T-cell (primary cell): ENCODE measurements around the gene ABCA13. TPM values are rescaled to one million over a fixed set of nuclear protein-coding genes. Genes with fewer than 3 reads are reported as not detected.

Source experiments
- ATAC-seq, 4 experiments: fragments of 200-7000 bp in 3 of 4; fragments of 150-1000 bp in 1 of 4; cut with Tn5 transposase; replicated peaks in 1 of 4; 1 replicate in 3 of 4; 2 replicates in 1 of 4; pipeline ENCODE4 v1.10.0; 2021; ENCODE audit warnings: moderate library complexity in 3 of 4, mild to moderate bottlenecking in 2 of 4, moderate number of reproducible peaks in 1 of 4
- CTCF ChIA-PET, 2 donors: fragments of 300-600 bp; sonication (Branson Sonifier 250); formaldehyde crosslinking; loops; one replicate each; lab custom pipeline; 2022; ENCODE audit warnings: antibody characterized with exemption in 2 of 2; lab: Charles Lee
- POLR2A ChIA-PET, 2 donors: fragments of 300-600 bp; sonication (Branson Sonifier 250); formaldehyde crosslinking; loops; one replicate each; lab custom pipeline; 2022; ENCODE audit warnings: antibody characterized with exemption in 2 of 2; lab: Charles Lee
- DNase-seq, 35 experiments: peaks; one replicate each; pipeline versions ENCODE4 v3.0.0 to v3.0.0-alpha.2; 2013 to 2023
- H3K27ac ChIP-seq: one replicate; pipeline ENCODE4 v1.5.1; 2013; ENCODE audit warnings: low read length
- H3K27me3 ChIP-seq, 2 experiments: replicated peaks in 1 of 2; 1 replicate in 1 of 2; 2 replicates in 1 of 2; pipeline versions ENCODE4 v1.6.1 to v1.7.0; 2013; ENCODE audit warnings: low read length in 1 of 2, mixed read lengths in 1 of 2; ENCODE audit not compliant: control insufficient read depth in 2 of 2, insufficient read depth in 2 of 2; ENCODE audit errors: extremely low read depth in 1 of 2
- H3K36me3 ChIP-seq, 2 donors: 1 replicate in 1 of 2; 2 replicates in 1 of 2; pipeline versions ENCODE4 v1.6.1 to v1.7.0; 2013; ENCODE audit warnings: low read length in 1 of 2; ENCODE audit not compliant: control insufficient read depth in 2 of 2, insufficient read depth in 1 of 2; ENCODE audit errors: extremely low read depth in 1 of 2
- H3K4me1 ChIP-seq, 2 experiments: 1 replicate in 1 of 2; 2 replicates in 1 of 2; pipeline versions ENCODE4 v1.6.1 to v1.7.0; 2013; ENCODE audit warnings: low read length in 2 of 2, mixed read lengths in 1 of 2; ENCODE audit not compliant: insufficient read depth in 2 of 2, control insufficient read depth in 1 of 2; ENCODE audit errors: extremely low read depth in 1 of 2
- H3K4me3 ChIP-seq, 2 donors: 1 replicate in 1 of 2; 2 replicates in 1 of 2; pipeline versions ENCODE4 v1.5.1 to v1.7.0; 2013; ENCODE audit warnings: mild to moderate bottlenecking in 2 of 2, low read length in 1 of 2, moderate library complexity in 1 of 2; ENCODE audit not compliant: control insufficient read depth in 1 of 2; ENCODE audit errors: extremely low read depth in 1 of 2
- H3K9me3 ChIP-seq: 2 replicates; pipeline ENCODE4 v1.7.0; 2013
- H3K27ac Mint-ChIP-seq, 2 donors: one replicate each; pipeline ENCODE4 v1.8.0; 2020 to 2021; ENCODE audit warnings: mild to moderate bottlenecking in 2 of 2, mixed read lengths in 2 of 2
- H3K27me3 Mint-ChIP-seq, 2 donors: one replicate each; pipeline ENCODE4 v1.8.0; 2021 to 2022; ENCODE audit warnings: mixed read lengths in 2 of 2
- H3K36me3 Mint-ChIP-seq: one replicate; pipeline ENCODE4 v1.8.0; 2021; ENCODE audit warnings: mixed read lengths
- H3K4me1 Mint-ChIP-seq, 3 donors: one replicate each; pipeline ENCODE4 v1.8.0; 2020 to 2022; ENCODE audit warnings: mixed read lengths in 3 of 3, mild to moderate bottlenecking in 1 of 3
- H3K4me3 Mint-ChIP-seq, 3 donors: one replicate each; pipeline ENCODE4 v1.8.0; 2020 to 2022; ENCODE audit warnings: mild to moderate bottlenecking in 3 of 3, mixed read lengths in 3 of 3, moderate library complexity in 3 of 3
- H3K9me3 Mint-ChIP-seq, 3 donors: one replicate each; pipeline ENCODE4 v1.8.0; 2020 to 2022; ENCODE audit warnings: mixed read lengths in 3 of 3
- WGBS: methylation state at CpG from one replicate; pipeline ENCODE4 v1.1.5; 2013; ENCODE audit warnings: missing lambda C conversion rate; ENCODE audit not compliant: insufficient coverage; 5-methylcytosine and 5-hydroxymethylcytosine counted together
- total RNA-seq, 35 experiments: library from RNA in 6 of 35; stranded (reverse) in 6 of 35; fragments of 120-200 nt in 1 of 35; gene quantifications; one replicate each; pipeline versions ENCODE4 v1.2.1 to v1.2.4 and lab custom pipeline; 2013 to 2026

Gene ABCA13
- total RNA-seq, 5 donors from 2014 or later (not counting 1 experiment from before 2014, with no cell fraction given) = 0.22 TPM; not detected in 4

DNA sequence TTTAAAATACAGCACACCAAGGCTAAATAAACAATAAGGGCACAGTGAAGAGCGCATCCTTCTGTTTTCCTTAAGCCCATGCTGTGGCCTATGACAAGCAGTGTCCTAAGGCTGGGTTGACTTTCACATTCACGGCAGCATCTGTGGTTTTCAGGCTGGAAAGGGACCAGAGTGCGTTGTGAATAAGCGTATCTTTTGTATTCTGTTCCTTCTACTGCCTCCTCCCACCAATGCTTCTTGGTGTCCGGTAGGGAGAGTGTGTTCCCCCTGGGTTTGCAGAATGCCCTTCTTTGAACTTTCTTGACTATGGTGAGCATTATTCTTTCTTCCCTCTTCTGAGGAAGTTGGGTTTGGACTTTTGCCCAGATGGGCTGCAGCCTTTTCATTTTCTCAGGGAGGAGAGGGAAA, 73.6 kb downstream of the ABCA13 start:
- DNase-seq (no peak), ATAC-seq (no peak)
- Histone ChIP-seq H3K9me3 (no peaks in the 10 kb centered on the region), H3K36me3 (no peaks in the 10 kb centered on the region), H3K27me3 (peaks cover 0 to 4% of the 10 kb centered on the region in 2 experiments), H3K27ac (no peak overlapping the region), H3K4me3 (no peak overlapping the region), H3K4me1 (no peaks in the 10 kb centered on the region)
- H3K4me3 Mint-ChIP-seq = no peak overlapping the region
- no peaks in the 10 kb centered on the region for H3K4me1 Mint-ChIP-seq
- ChIA-PET POLR2A (no interaction called here), CTCF (no interaction called here)
- H3K9me3 Mint-ChIP-seq = no peaks in the 10 kb centered on the region
- no peaks in the 10 kb centered on the region for H3K36me3 Mint-ChIP-seq
- peaks cover 4 to 12% of the 10 kb centered on the region in 2 donors for H3K27me3 Mint-ChIP-seq
- no peak overlapping the region for H3K27ac Mint-ChIP-seq
- WGBS = 86% methylated on average over 1 of the region's 5 CpGs

DNA sequence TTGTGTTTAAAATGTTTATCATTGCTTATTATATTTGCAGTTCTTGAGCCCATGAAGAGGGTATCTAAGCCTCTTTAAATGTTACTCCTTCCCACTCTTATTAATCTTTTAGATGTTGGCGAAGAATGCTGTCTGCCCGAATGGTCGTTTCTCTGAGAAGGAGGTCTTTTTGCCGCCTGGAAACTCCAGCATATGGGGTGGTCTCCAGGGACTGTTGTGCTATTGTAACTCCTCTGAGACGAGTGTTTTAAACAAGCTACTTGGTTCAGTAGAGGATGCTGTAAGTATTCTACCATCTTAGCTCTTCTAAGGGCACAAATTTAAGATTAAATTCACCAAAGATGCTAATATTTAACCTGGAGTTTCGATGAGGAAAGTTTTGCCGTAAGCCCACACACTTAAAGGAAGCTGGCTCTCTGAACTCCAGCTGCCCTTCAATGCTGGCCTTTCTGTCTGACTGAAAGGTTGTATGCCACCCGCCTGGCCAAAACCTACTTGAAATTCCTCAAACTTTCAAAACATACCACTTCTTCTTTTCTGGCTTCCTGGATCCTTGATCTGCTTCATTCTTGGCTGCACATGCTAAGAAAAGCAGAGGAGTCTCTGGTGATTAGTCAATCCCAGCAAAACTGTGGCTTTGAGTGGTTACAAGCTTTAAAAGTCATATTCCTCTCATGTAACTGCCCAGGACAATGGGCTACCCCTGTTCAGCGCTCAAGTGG, 74.7 kb downstream of the ABCA13 start:
- Mint-ChIP-seq H3K27ac (no peak overlapping the region), H3K4me1 (no peaks in the 10 kb centered on the region), H3K9me3 (no peaks in the 10 kb centered on the region), H3K4me3 (no peak overlapping the region), H3K27me3 (peaks cover 4 to 12% of the 10 kb centered on the region in 2 donors), H3K36me3 (no peaks in the 10 kb centered on the region)
- WGBS = 76% methylated on average over 3 of the region's 9 CpGs
- Histone ChIP-seq H3K27ac (no peak overlapping the region), H3K9me3 (no peaks in the 10 kb centered on the region), H3K36me3 (no peaks in the 10 kb centered on the region), H3K4me3 (no peak overlapping the region), H3K4me1 (no peaks in the 10 kb centered on the region), H3K27me3 (peaks cover 0 to 4% of the 10 kb centered on the region in 2 experiments)
- DNase-seq (no peak), ATAC-seq (no peak)
- ChIA-PET POLR2A (no interaction called here), CTCF (no interaction called here)

DNA sequence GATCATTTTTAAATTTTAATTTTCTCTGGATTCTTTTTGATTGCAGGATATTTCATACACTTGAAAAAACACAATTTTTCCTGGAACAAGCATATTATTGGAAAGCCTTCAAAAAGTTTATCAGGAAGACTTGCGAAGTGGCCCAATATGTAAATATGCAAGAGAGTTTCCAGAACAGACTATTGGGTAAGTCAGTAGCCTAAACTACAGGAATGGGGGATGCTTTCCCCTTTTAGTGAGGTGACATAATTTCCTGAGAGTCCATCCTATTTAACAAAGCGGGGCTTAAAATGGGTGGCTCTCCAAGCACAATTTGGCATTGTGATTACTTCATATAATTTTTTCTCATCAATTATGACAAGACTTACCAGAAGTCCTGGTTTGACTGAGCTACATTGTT, 77.9 kb downstream of the ABCA13 start:
- no peak overlapping the region for H3K27ac Mint-ChIP-seq
- WGBS = no CpG with 5 or more reads among the region's 2 CpGs
- H3K4me1 ChIP-seq = no peaks in the 10 kb centered on the region
- no peaks in the 10 kb centered on the region for H3K4me1 Mint-ChIP-seq
- no peaks in the 10 kb centered on the region for H3K36me3 Mint-ChIP-seq
- H3K27me3 ChIP-seq = no peaks in the 10 kb centered on the region
- no peak for DNase-seq
- ChIA-PET POLR2A (no interaction called here), CTCF (no interaction called here)
- H3K27me3 Mint-ChIP-seq = peaks cover under 1 to 1% of the 10 kb centered on the region in 2 donors
- H3K9me3 Mint-ChIP-seq = no peaks in the 10 kb centered on the region
- ATAC-seq = no peak
- no peak overlapping the region for H3K4me3 ChIP-seq
- no peaks in the 10 kb centered on the region for H3K9me3 ChIP-seq
- no peak overlapping the region for H3K27ac ChIP-seq
- H3K36me3 ChIP-seq = no peaks in the 10 kb centered on the region
- H3K4me3 Mint-ChIP-seq = no peak overlapping the region

DNA sequence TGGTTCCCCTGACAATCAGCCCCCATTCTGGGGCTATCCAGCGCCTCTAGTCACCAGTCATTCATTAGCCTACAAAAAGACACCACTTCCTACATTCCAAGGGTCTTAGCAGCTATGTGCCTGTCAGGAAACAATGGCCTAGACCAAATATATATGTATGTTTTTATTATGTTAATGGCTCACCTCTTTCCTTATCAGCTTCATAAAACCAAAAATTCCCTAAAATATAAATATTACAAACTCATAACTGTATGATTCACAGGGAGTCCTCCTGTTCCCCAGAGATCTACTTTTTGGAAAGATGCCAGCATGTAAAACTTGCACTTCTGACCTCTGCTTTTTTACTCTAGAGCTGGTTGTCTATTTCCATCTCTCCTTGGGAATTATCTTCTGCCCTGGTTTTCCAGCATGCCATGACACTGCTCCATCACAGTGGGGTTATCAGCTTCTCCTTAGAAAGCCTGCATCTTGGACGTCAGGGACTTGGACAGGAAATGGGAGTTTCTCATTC, 79.2 kb downstream of the ABCA13 start:
- Histone ChIP-seq H3K4me1 (no peaks in the 10 kb centered on the region), H3K27ac (no peak overlapping the region), H3K4me3 (no peak overlapping the region), H3K27me3 (no peaks in the 10 kb centered on the region), H3K9me3 (no peaks in the 10 kb centered on the region), H3K36me3 (no peaks in the 10 kb centered on the region)
- Mint-ChIP-seq H3K27me3 (no peaks in the 10 kb centered on the region), H3K9me3 (no peaks in the 10 kb centered on the region), H3K36me3 (no peaks in the 10 kb centered on the region), H3K27ac (no peak overlapping the region), H3K4me1 (no peaks in the 10 kb centered on the region), H3K4me3 (no peak overlapping the region)
- WGBS = no CpG with 5 or more reads among the region's 2 CpGs
- no peak for ATAC-seq
- ChIA-PET POLR2A (no interaction called here), CTCF (no interaction called here)
- no peak for DNase-seq

DNA sequence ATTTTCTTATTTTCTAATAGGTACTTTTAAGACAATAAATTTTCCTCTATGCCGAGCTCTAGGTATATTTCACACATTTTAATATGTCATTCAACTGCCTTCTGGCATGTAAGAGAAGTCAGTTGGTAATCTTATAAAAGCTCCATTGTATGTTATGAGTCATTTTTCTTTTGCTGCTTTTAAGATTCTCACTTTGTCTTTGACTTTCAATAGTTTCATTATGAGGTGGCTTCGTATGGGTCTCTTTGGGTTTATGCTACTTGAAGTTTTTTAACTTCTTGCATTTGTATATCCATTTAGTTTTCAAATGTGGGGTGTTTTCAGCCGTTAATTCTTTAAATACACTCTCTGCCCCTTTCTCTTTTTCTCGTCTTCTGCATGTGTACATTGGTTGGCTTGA, 80.5 kb downstream of the ABCA13 start:
- no peak overlapping the region for H3K27ac Mint-ChIP-seq
- no peaks in the 10 kb centered on the region for H3K27me3 ChIP-seq
- no peak overlapping the region for H3K4me3 Mint-ChIP-seq
- no peaks in the 10 kb centered on the region for H3K36me3 Mint-ChIP-seq
- no peaks in the 10 kb centered on the region for H3K36me3 ChIP-seq
- no peaks in the 10 kb centered on the region for H3K4me1 Mint-ChIP-seq
- H3K4me1 ChIP-seq = no peaks in the 10 kb centered on the region
- no peak for ATAC-seq
- H3K4me3 ChIP-seq = no peak overlapping the region
- no CpG with 5 or more reads among the region's 4 CpGs for WGBS
- CTCF ChIA-PET = no interaction called here
- POLR2A ChIA-PET = no interaction called here
- no peak overlapping the region for H3K27ac ChIP-seq
- no peaks in the 10 kb centered on the region for H3K9me3 Mint-ChIP-seq
- H3K27me3 Mint-ChIP-seq = no peaks in the 10 kb centered on the region
- H3K9me3 ChIP-seq = no peaks in the 10 kb centered on the region
- DNase-seq = no peak

DNA sequence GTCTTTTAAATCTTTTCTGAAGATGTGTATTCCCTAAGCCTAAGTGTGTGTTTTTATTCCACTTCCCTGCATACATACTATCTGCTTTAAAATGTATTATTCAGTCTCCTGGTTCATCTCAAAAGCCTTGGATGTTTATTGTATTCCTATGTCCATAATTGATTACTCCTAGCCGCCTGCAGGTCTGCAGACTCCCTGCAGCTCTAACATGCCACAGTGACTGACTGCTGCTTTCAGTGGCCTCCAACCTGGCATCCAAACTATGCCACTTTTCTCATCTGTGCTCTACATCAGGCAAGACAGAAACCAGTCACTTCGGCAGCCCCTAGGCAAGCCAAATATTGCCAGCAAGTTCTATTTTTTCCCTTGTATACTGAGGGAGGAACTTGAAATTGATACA, 81.7 kb downstream of the ABCA13 start:
- ChIA-PET CTCF (interaction anchor here in 1 of 2 donors (0.6 kb wide), 1 partner anchor 66 kb away, joined by 5 read pairs; no protein-coding TSS in a partner anchor), POLR2A (no interaction called here)
- Histone ChIP-seq H3K36me3 (no peaks in the 10 kb centered on the region), H3K27ac (no peak overlapping the region), H3K4me1 (no peaks in the 10 kb centered on the region), H3K4me3 (no peak overlapping the region), H3K9me3 (no peaks in the 10 kb centered on the region), H3K27me3 (no peaks in the 10 kb centered on the region)
- H3K27me3 Mint-ChIP-seq = no peaks in the 10 kb centered on the region
- no peak overlapping the region for H3K4me3 Mint-ChIP-seq
- 100% methylated on average over 1 of the region's 2 CpGs for WGBS
- no peak for ATAC-seq
- no peaks in the 10 kb centered on the region for H3K4me1 Mint-ChIP-seq
- H3K36me3 Mint-ChIP-seq = no peaks in the 10 kb centered on the region
- H3K27ac Mint-ChIP-seq = no peak overlapping the region
- no peak for DNase-seq
- H3K9me3 Mint-ChIP-seq = no peaks in the 10 kb centered on the region
